ENCODE data around the gene PRPF38B.
"Not testable (repeated sequence)": the region's sequence is repeated elsewhere in the genome, so short reads cannot be mapped to it uniquely, and the experiment has no call there.

PRPF38B gene

GRCh38 chr1:108678706-108679105 lies 13.4 kb upstream of the PRPF38B start:
- DNase-seq (ENCODE audit: low read depth, low spot score): no peak
- no peak for TF ChIP-seq CTCF (IDR thresholded peaks at IDR 0.05; ENCODE audit: low read depth, low read length)
- H3K4me3 ChIP-seq (ENCODE audit: low read depth, low read length): no peak overlapping the region
- in situ Hi-C loops (cut with HindIII; ENCODE audit: low sequenced_read_pairs): no loop called here

GRCh38 chr1:108679586-108680213 lies 12.4 kb upstream of the PRPF38B start:
- no peak overlapping the region for H3K4me3 ChIP-seq (ENCODE audit: low read depth, low read length)
- DNase-seq (ENCODE audit: low read depth, low spot score): no peak
- in situ Hi-C loops (cut with HindIII; ENCODE audit: low sequenced_read_pairs): no loop called here
- no peak for TF ChIP-seq CTCF (IDR thresholded peaks at IDR 0.05; ENCODE audit: low read depth, low read length)

GRCh38 chr1:108681701-108682100 lies 10.4 kb upstream of the PRPF38B start:
- DNase-seq (ENCODE audit: low read depth, low spot score); H3K4me3 ChIP-seq (ENCODE audit: low read depth, low read length); in situ Hi-C loops (cut with HindIII; ENCODE audit: low sequenced_read_pairs): not testable (repeated sequence)

GRCh38 chr1:108685529-108685928 lies 6.6 kb upstream of the PRPF38B start:
- no peak overlapping the region for H3K4me3 ChIP-seq (ENCODE audit: low read depth, low read length)
- DNase-seq (ENCODE audit: low read depth, low spot score): no peak
- in situ Hi-C loops (cut with HindIII; ENCODE audit: low sequenced_read_pairs): no loop called here
- TF ChIP-seq CTCF (IDR thresholded peaks at IDR 0.05; ENCODE audit: low read depth, low read length): no peak

- no peak for DNase-seq (ENCODE audit: low read depth, low spot score)
- TF ChIP-seq CTCF (IDR thresholded peaks at IDR 0.05; ENCODE audit: low read depth, low read length): no peak
- in situ Hi-C loops (cut with HindIII; ENCODE audit: low sequenced_read_pairs): no loop called here
- H3K4me3 ChIP-seq (ENCODE audit: low read depth, low read length): no peak overlapping the region
Observed at GRCh38 chr1:108686614-108687313, 5.3 kb upstream of the PRPF38B start.

- DNase-seq (ENCODE audit: low read depth, low spot score): no peak
- H3K4me3 ChIP-seq (ENCODE audit: low read depth, low read length): peak overlapping the region; percentile 67
- in situ Hi-C loops (cut with HindIII; ENCODE audit: low sequenced_read_pairs): no loop called here
- TF ChIP-seq CTCF (IDR thresholded peaks at IDR 0.05; ENCODE audit: low read depth, low read length): no peak
Observed at GRCh38 chr1:108691128-108691941, 775 bp upstream of the PRPF38B start.

All from astrocyte of the spinal cord (primary cell).